CD4-positive, alpha-beta memory T cell (primary cell): Measurements from ENCODE around the gene SHOC2. TPM values are rescaled to one million over a fixed set of nuclear protein-coding genes. Genes with fewer than 3 reads are reported as not detected.
A peak's percentile ranks its signal among the peaks of the same experiment; 100 is the strongest.

ENCODE experiments used
- CTCF ChIA-PET: fragments of 350-600 bp; sonication (Branson Sonifier 250); formaldehyde crosslinking; loops from one replicate; lab custom pipeline; 2021; ENCODE audit warnings: inconsistent platforms; ENCODE audit not compliant: partially characterized antibody; lab: Charles Lee
- POLR2A ChIA-PET: fragments of 350-600 bp; sonication (Branson Sonifier 250); formaldehyde crosslinking; loops from one replicate; lab custom pipeline; 2021; ENCODE audit not compliant: partially characterized antibody; lab: Charles Lee
- DNase-seq, 5 donors: peaks; one replicate each; pipeline versions ENCODE4 v3.0.0 to v3.0.0-alpha.2; 2020 to 2022; ENCODE audit warnings: mixed read lengths in 1 of 5
- H3K27ac ChIP-seq: one replicate; pipeline ENCODE4 v1.7.0; 2013; ENCODE audit warnings: low read depth, low read length
- H3K27me3 ChIP-seq: 2 replicates; pipeline ENCODE4 v1.7.0; 2013; ENCODE audit warnings: mild to moderate bottlenecking, low read length, moderate library complexity; ENCODE audit not compliant: insufficient read depth
- H3K36me3 ChIP-seq: 2 replicates; pipeline ENCODE4 v1.7.0; 2013; ENCODE audit warnings: mild to moderate bottlenecking, low read length, moderate library complexity; ENCODE audit not compliant: insufficient read depth
- H3K4me1 ChIP-seq: 2 replicates; pipeline ENCODE4 v1.7.0; 2013; ENCODE audit warnings: mild to moderate bottlenecking, low read length, moderate library complexity; ENCODE audit not compliant: insufficient read depth
- H3K4me3 ChIP-seq, 2 donors: one replicate each; pipeline ENCODE4 v1.7.0; 2013; ENCODE audit warnings: low read length in 2 of 2, mild to moderate bottlenecking in 1 of 2
- H3K9me3 ChIP-seq, 2 donors: one replicate each; pipeline ENCODE4 v1.7.0; 2013; ENCODE audit warnings: low read length in 2 of 2, control low read depth in 1 of 2; ENCODE audit not compliant: control insufficient read depth in 1 of 2
- H3K27ac Mint-ChIP-seq, 7 donors: one replicate each; pipeline ENCODE4 v1.8.0; 2020 to 2021; ENCODE audit warnings: mixed read lengths in 7 of 7, mild to moderate bottlenecking in 6 of 7, inconsistent platforms in 3 of 7, moderate library complexity in 3 of 7
- H3K27me3 Mint-ChIP-seq, 2 donors: one replicate each; pipeline ENCODE4 v1.8.0; 2020 to 2021; ENCODE audit warnings: mixed read lengths in 2 of 2
- H3K36me3 Mint-ChIP-seq, 2 donors: one replicate each; pipeline ENCODE4 v1.8.0; 2020 to 2021; ENCODE audit warnings: mixed read lengths in 2 of 2, inconsistent platforms in 1 of 2, mild to moderate bottlenecking in 1 of 2
- H3K4me1 Mint-ChIP-seq, 4 donors: one replicate each; pipeline ENCODE4 v1.8.0; 2020 to 2021; ENCODE audit warnings: mixed read lengths in 4 of 4, mild to moderate bottlenecking in 1 of 4
- H3K4me3 Mint-ChIP-seq, 8 donors: one replicate each; pipeline ENCODE4 v1.8.0; 2020 to 2021; ENCODE audit warnings: mixed read lengths in 8 of 8, mild to moderate bottlenecking in 7 of 8, moderate library complexity in 6 of 8, inconsistent platforms in 3 of 8
- H3K9me3 Mint-ChIP-seq, 8 donors: one replicate each; pipeline ENCODE4 v1.8.0; 2020 to 2021; ENCODE audit warnings: mixed read lengths in 8 of 8, mild to moderate bottlenecking in 5 of 8, inconsistent platforms in 3 of 8, moderate library complexity in 1 of 8
- intact Hi-C: fragments of 100-400 bp; cut with micrococcal nuclease; formaldehyde crosslinking; loops from one replicate; pipeline ENCODE4 v1.15.1; 2023
- polyA plus RNA-seq, 2 donors: library from polyadenylated mRNA; unstranded; fragments of 300-500 nt; fragmentation: Illumina TruSeq; gene quantifications; one replicate each; pipeline ENCODE4 v1.2.3, GENCODE V29; 2021
- total RNA-seq, 2 experiments: library from RNA; stranded (reverse); gene quantifications; one replicate each; pipeline ENCODE4 v1.2.3, GENCODE V29; 2021

Gene SHOC2
- total and polyA plus RNA-seq, 4 experiments from 2014 or later = 49.8 to 69.4 (median 64.6) TPM

GRCh38 chr10:110967645-110968044, 48.2 kb downstream of the SHOC2 start:
- H3K4me3 ChIP-seq = no peak overlapping the region
- Mint-ChIP-seq H3K27ac (peak overlapping the region in 1 of 7 donors; percentile 18), H3K36me3 (peaks cover 8 to 14% of the 10 kb centered on the region in 2 donors), H3K9me3 (no peaks in the 10 kb centered on the region), H3K4me1 (peaks cover 45 to 69% (median 52%) of the 10 kb centered on the region in 4 donors), H3K4me3 (no peak overlapping the region), H3K27me3 (no peaks in the 10 kb centered on the region)
- no peaks in the 10 kb centered on the region for H3K9me3 ChIP-seq
- POLR2A ChIA-PET = no interaction called here
- H3K27me3 ChIP-seq = no peaks in the 10 kb centered on the region
- H3K4me1 ChIP-seq = peaks cover 51% of the 10 kb centered on the region
- intact Hi-C loops = loop anchor here (5.0 kb wide), 1 partner anchor 35 kb away; no protein-coding TSS in a partner anchor
- H3K36me3 ChIP-seq = no peaks in the 10 kb centered on the region
- H3K27ac ChIP-seq = no peak overlapping the region
- CTCF ChIA-PET = no interaction called here
- DNase-seq = no peak

GRCh38 chr10:110969183-110969582, 49.8 kb downstream of the SHOC2 start:
- no peak for DNase-seq
- Mint-ChIP-seq H3K27me3 (no peaks in the 10 kb centered on the region), H3K4me3 (no peak overlapping the region), H3K9me3 (no peaks in the 10 kb centered on the region), H3K27ac (no peak overlapping the region), H3K4me1 (peaks cover 43 to 68% (median 53%) of the 10 kb centered on the region in 4 donors), H3K36me3 (peaks cover 6 to 14% of the 10 kb centered on the region in 2 donors)
- no peaks in the 10 kb centered on the region for H3K36me3 ChIP-seq
- intact Hi-C loops = loop anchor here (5.0 kb wide), 1 partner anchor 37 kb away; no protein-coding TSS in a partner anchor
- no peaks in the 10 kb centered on the region for H3K27me3 ChIP-seq
- ChIA-PET POLR2A (no interaction called here), CTCF (no interaction called here)
- H3K27ac ChIP-seq = no peak overlapping the region
- H3K9me3 ChIP-seq = no peaks in the 10 kb centered on the region
- H3K4me1 ChIP-seq = peaks cover 51% of the 10 kb centered on the region
- no peak overlapping the region for H3K4me3 ChIP-seq

- Histone ChIP-seq H3K36me3 (no peaks in the 10 kb centered on the region), H3K27me3 (no peaks in the 10 kb centered on the region), H3K27ac (no peak overlapping the region), H3K9me3 (no peaks in the 10 kb centered on the region), H3K4me1 (peaks cover 29% of the 10 kb centered on the region), H3K4me3 (no peak overlapping the region)
- Mint-ChIP-seq H3K9me3 (no peaks in the 10 kb centered on the region), H3K4me1 (peaks cover 33 to 63% (median 46%) of the 10 kb centered on the region in 4 donors), H3K27me3 (no peaks in the 10 kb centered on the region), H3K4me3 (peak overlapping the region in 1 of 8 donors; percentile 3), H3K36me3 (peaks cover 7 to 10% of the 10 kb centered on the region in 2 donors), H3K27ac (no peak overlapping the region)
- CTCF ChIA-PET = no interaction called here
- POLR2A ChIA-PET = no interaction called here
- DNase-seq = no peak
- intact Hi-C loops = no loop called here
Observed at GRCh38 chr10:110971638-110972037, 52.2 kb downstream of the SHOC2 start.

GRCh38 chr10:110972231-110973134, 53.1 kb downstream of the SHOC2 start:
- no peak for DNase-seq
- no peaks in the 10 kb centered on the region for H3K9me3 ChIP-seq
- peak overlapping the region in 4 of 7 donors; percentile 0 to 70 (median 24) for H3K27ac Mint-ChIP-seq
- H3K4me3 ChIP-seq = no peak overlapping the region
- CTCF ChIA-PET = no interaction called here
- intact Hi-C loops = no loop called here
- H3K4me3 Mint-ChIP-seq = peak overlapping the region in 1 of 8 donors; percentile 48
- no peaks in the 10 kb centered on the region for H3K36me3 ChIP-seq
- peaks cover 7 to 8% of the 10 kb centered on the region in 2 donors for H3K36me3 Mint-ChIP-seq
- no peaks in the 10 kb centered on the region for H3K27me3 ChIP-seq
- POLR2A ChIA-PET = no interaction called here
- peaks cover 30 to 66% (median 51%) of the 10 kb centered on the region in 4 donors for H3K4me1 Mint-ChIP-seq
- no peaks in the 10 kb centered on the region for H3K9me3 Mint-ChIP-seq
- no peak overlapping the region for H3K27ac ChIP-seq
- peaks cover 21% of the 10 kb centered on the region for H3K4me1 ChIP-seq
- no peaks in the 10 kb centered on the region for H3K27me3 Mint-ChIP-seq

GRCh38 chr10:110973400-110973799, 54.0 kb downstream of the SHOC2 start:
- H3K4me3 ChIP-seq = no peak overlapping the region
- DNase-seq = no peak
- no peaks in the 10 kb centered on the region for H3K36me3 ChIP-seq
- peaks cover 12 to 14% of the 10 kb centered on the region in 2 donors for H3K36me3 Mint-ChIP-seq
- no peaks in the 10 kb centered on the region for H3K27me3 ChIP-seq
- H3K4me1 Mint-ChIP-seq = peaks cover 31 to 68% (median 55%) of the 10 kb centered on the region in 4 donors
- no peaks in the 10 kb centered on the region for H3K27me3 Mint-ChIP-seq
- H3K27ac Mint-ChIP-seq = peak overlapping the region in 1 of 7 donors; percentile 8
- H3K9me3 Mint-ChIP-seq = peaks cover 0 to 1% (median 0%) of the 10 kb centered on the region in 8 donors
- POLR2A ChIA-PET = no interaction called here
- peak overlapping the region in 1 of 8 donors; percentile 1 for H3K4me3 Mint-ChIP-seq
- H3K9me3 ChIP-seq = no peaks in the 10 kb centered on the region
- CTCF ChIA-PET = no interaction called here
- H3K4me1 ChIP-seq = peaks cover 27% of the 10 kb centered on the region
- intact Hi-C loops = no loop called here
- no peak overlapping the region for H3K27ac ChIP-seq

GRCh38 chr10:110976577-110976976, 57.2 kb downstream of the SHOC2 start:
- Mint-ChIP-seq H3K36me3 (peaks cover 31 to 33% of the 10 kb centered on the region in 2 donors), H3K9me3 (peaks cover 0 to 6% (median 0%) of the 10 kb centered on the region in 8 donors), H3K27ac (no peak overlapping the region), H3K4me3 (no peak overlapping the region), H3K4me1 (peaks cover 31 to 75% (median 59%) of the 10 kb centered on the region in 4 donors), H3K27me3 (no peaks in the 10 kb centered on the region)
- H3K4me1 ChIP-seq = peaks cover 22% of the 10 kb centered on the region
- no peaks in the 10 kb centered on the region for H3K36me3 ChIP-seq
- no peaks in the 10 kb centered on the region for H3K27me3 ChIP-seq
- no peak overlapping the region for H3K4me3 ChIP-seq
- intact Hi-C loops = no loop called here
- ChIA-PET CTCF (interaction anchor here (1.2 kb wide), 1 partner anchor 8 kb away, joined by 3 read pairs; no protein-coding TSS in a partner anchor), POLR2A (no interaction called here)
- no peaks in the 10 kb centered on the region for H3K9me3 ChIP-seq
- H3K27ac ChIP-seq = no peak overlapping the region
- DNase-seq = no peak

- ChIA-PET POLR2A (no interaction called here), CTCF (interaction anchor here (1.4 kb wide), 1 partner anchor 16 kb away, joined by 4 read pairs; no protein-coding TSS in a partner anchor)
- peak overlapping the region in 2 of 7 donors; percentile 11 to 25 for H3K27ac Mint-ChIP-seq
Observed at GRCh38 chr10:110977662-110978061, 58.3 kb downstream of the SHOC2 start.

More at GRCh38 chr10:110977662-110978061, 58.3 kb downstream of the SHOC2 start:
- Histone ChIP-seq H3K27me3 (no peaks in the 10 kb centered on the region), H3K4me1 (peaks cover 19% of the 10 kb centered on the region), H3K36me3 (no peaks in the 10 kb centered on the region), H3K4me3 (no peak overlapping the region), H3K27ac (no peak overlapping the region), H3K9me3 (no peaks in the 10 kb centered on the region)
- H3K4me3 Mint-ChIP-seq = no peak overlapping the region
- H3K4me1 Mint-ChIP-seq = peaks cover 29 to 69% (median 54%) of the 10 kb centered on the region in 4 donors
- peaks cover 30 to 33% of the 10 kb centered on the region in 2 donors for H3K36me3 Mint-ChIP-seq
- peaks cover 0 to 6% (median 0%) of the 10 kb centered on the region in 8 donors for H3K9me3 Mint-ChIP-seq
- DNase-seq = no peak
- intact Hi-C loops = no loop called here
- H3K27me3 Mint-ChIP-seq = no peaks in the 10 kb centered on the region
